K562 (cell line): ENCODE results near the gene KCNH2. TPM values are rescaled to one million over a fixed set of nuclear protein-coding genes. Genes with fewer than 3 reads are reported as not detected.

Experiments used
- AFF1 ChIP-seq, 2 experiments: fragments of 450-650 bp; IDR thresholded peaks; 2 replicates each; pipeline ENCODE4 v1.6.1; 2018; ENCODE audit warnings: mild to moderate bottlenecking in 2 of 2, low read depth in 1 of 2; ENCODE audit not compliant: partially characterized antibody in 2 of 2
- ATF4 ChIP-seq: fragments of 450-650 bp; formaldehyde crosslinking; IDR thresholded peaks from 2 replicates; pipeline ENCODE4 v1.4.0; 2022; ENCODE audit warnings: mild to moderate bottlenecking, moderate library complexity
- BRCA1 ChIP-seq, 2 experiments: fragments of 450-650 bp in 1 of 2; sonication (generic) in 1 of 2; formaldehyde crosslinking in 1 of 2; IDR thresholded peaks; 2 replicates each; pipeline versions ENCODE4 v1.5.0 to v1.6.1; 2017 to 2020; ENCODE audit warnings: mild to moderate bottlenecking in 1 of 2, missing genetic modification reagents in 1 of 2
- CBX2 ChIP-seq: fragments of 200-600 bp; sonication (generic); IDR thresholded peaks from one replicate; pipeline ENCODE4 v1.6.1; 2012; ENCODE audit warnings: mild to moderate bottlenecking, low read length, inconsistent platforms; ENCODE audit not compliant: insufficient read depth, poor library complexity, severe bottlenecking
- CBX3 ChIP-seq, 2 experiments: IDR thresholded peaks; 1 replicate in 1 of 2; 2 replicates in 1 of 2; pipeline ENCODE4 v1.6.1; 2012; ENCODE audit warnings: inconsistent platforms in 2 of 2, low read length in 2 of 2, borderline replicate concordance in 1 of 2, control low read depth in 1 of 2
- DLX4 ChIP-seq: fragments of 250-450 bp; sonication (Bioruptor Pico); IDR thresholded peaks from 2 replicates; pipeline ENCODE4 v1.6.1; 2021; ENCODE audit warnings: mild to moderate bottlenecking
- GABPB2 ChIP-seq: fragments of 250-450 bp; sonication (Bioruptor Pico); conservative IDR thresholded peaks from 2 replicates; pipeline ENCODE4 v1.5.1; 2021; ENCODE audit warnings: mild to moderate bottlenecking
- HCFC1 ChIP-seq: IDR thresholded peaks from 2 replicates; pipeline ENCODE4 v1.6.1; 2012; ENCODE audit warnings: low read depth, low read length, improper control_type of control experiment
- HDAC8 ChIP-seq: fragments of 450-650 bp; IDR thresholded peaks from 2 replicates; pipeline ENCODE4 v1.6.1; 2016; ENCODE audit warnings: mild to moderate bottlenecking, missing genetic modification characterization, moderate library complexity, missing compliant biosample characterization
- KLF13 ChIP-seq: fragments of 450-650 bp; IDR thresholded peaks from 2 replicates; pipeline ENCODE4 v1.6.1; 2016; ENCODE audit warnings: missing genetic modification characterization, low read depth, mild to moderate bottlenecking, missing compliant biosample characterization, moderate library complexity, borderline replicate concordance
- LEF1 ChIP-seq: fragments of 450-650 bp; IDR thresholded peaks from 2 replicates; pipeline ENCODE4 v1.6.1; 2016; ENCODE audit warnings: mild to moderate bottlenecking
- MCM5 ChIP-seq: fragments of 450-650 bp; IDR thresholded peaks from 2 replicates; pipeline ENCODE4 v1.6.1; 2016; ENCODE audit warnings: low read depth
- NONO ChIP-seq, 2 experiments: fragments of 200-400 bp in 1 of 2; fragments of 450-650 bp in 1 of 2; formaldehyde crosslinking in 1 of 2; IDR thresholded peaks; 2 replicates each; pipeline ENCODE4 v1.6.1; 2017; ENCODE audit warnings: low read depth in 2 of 2, mild to moderate bottlenecking in 2 of 2, moderate library complexity in 2 of 2, low read length in 1 of 2
- NR2F6 ChIP-seq: fragments of 450-650 bp; formaldehyde crosslinking; IDR thresholded peaks from 2 replicates; pipeline ENCODE4 v1.4.0; 2020; ENCODE audit warnings: mild to moderate bottlenecking
- SOX6 ChIP-seq: fragments of 450-650 bp; IDR thresholded peaks from 2 replicates; pipeline ENCODE4 v1.6.1; 2014; ENCODE audit warnings: mild to moderate bottlenecking
- TRIM28 ChIP-seq: fragments of 450-650 bp; IDR thresholded peaks from 2 replicates; pipeline ENCODE4 v1.6.1; 2017
- WHSC1 ChIP-seq: IDR thresholded peaks from one replicate; pipeline ENCODE4 v1.6.1; 2012; ENCODE audit warnings: low read length, control low read depth, inconsistent platforms
- ZBTB34 ChIP-seq: fragments of 250-450 bp; sonication (Bioruptor Pico); IDR thresholded peaks from 2 replicates; pipeline ENCODE4 v1.8.0; 2021; ENCODE audit warnings: mild to moderate bottlenecking, moderate library complexity
- ZC3H8 ChIP-seq: fragments of 450-650 bp; IDR thresholded peaks from 2 replicates; pipeline ENCODE4 v1.6.1; 2017
- ZNF140 ChIP-seq: fragments of 250-450 bp; sonication (Bioruptor Pico); IDR thresholded peaks from 2 replicates; pipeline ENCODE4 v1.8.0; 2021; ENCODE audit warnings: moderate library complexity, mild to moderate bottlenecking, inconsistent platforms
- ZNF217 ChIP-seq: sonication (generic); formaldehyde crosslinking; IDR thresholded peaks from 2 replicates; pipeline ENCODE4 v1.8.0; 2022; ENCODE audit warnings: mild to moderate bottlenecking, missing genetic modification reagents
- ZNF316 ChIP-seq: fragments of 450-650 bp; IDR thresholded peaks from 2 replicates; pipeline ENCODE4 v1.6.1; 2016
- polyA plus RNA-seq, 8 experiments: library from polyadenylated mRNA; depleted of rRNA in 4 of 8; stranded (reverse) in 5 of 8; unstranded in 3 of 8; fragments of >200 nt; fragmentation: Nextera tagmentation in 2 of 8; fragmentation: Illumina TruSeq in 1 of 8; extraction: Ambion mirVana in 2 of 8; extraction: Trizol in 1 of 8; gene quantifications; 2 replicates each; pipeline versions ENCODE4 v1.2.1 to v1.2.3, GENCODE V29; 2011 to 2014; ENCODE audit warnings: inconsistent platforms in 1 of 8, missing spikeins in 1 of 8
- total RNA-seq, 7 experiments: library from RNA; depleted of rRNA in 6 of 7; stranded (reverse); fragments of >200 nt in 6 of 7; fragmentation: Illumina TruSeq in 2 of 7; extraction: Trizol in 2 of 7; gene quantifications; 2 replicates each; pipeline versions ENCODE4 v1.2.1 to v1.2.3, GENCODE V29; 2011 to 2021; ENCODE audit warnings: low replicate concordance in 1 of 7

KCNH2 gene
- total and polyA plus RNA-seq, 9 of the 15 experiments (the other 6 are each of a cell fraction or from before 2014, with no cell fraction given): 18.1 to 368 (median 218) TPM

- TF ChIP-seq ZBTB34 (CRISPR knock-in tag) (no peak), HCFC1 (peak; percentile 44), NONO (IDR thresholded peaks at IDR 0.05; ENCODE audit: low read depth in 2 of 2, low read length in 1 of 2) (no peak), KLF13 (tag) (peak; percentile 83), ZNF217 (CRISPR knock-in tag) (no peak), LEF1 (peak; percentile 98), WHSC1 (peak; percentile 29), ZNF140 (CRISPR knock-in tag) (no peak), TRIM28 (no peak; the same call in 1 of the 2 replicates), ATF4 (CRISPR knock-in tag) (peak; percentile 61; the same call in 1 of the 2 replicates), AFF1 (IDR thresholded peaks at IDR 0.05; ENCODE audit: low read depth in 1 of 2, partially characterized antibody in 2 of 2) (peak in 1 of 2 experiments; percentile 80), ZC3H8 (no peak; the same call in 1 of the 2 replicates), CBX3 (IDR thresholded peaks at IDR 0.05; ENCODE audit: borderline replicate concordance in 1 of 2, low read length in 2 of 2) (peak in 1 of 2 experiments; percentile 76; a peak in 1 of 3 replicates), MCM5 (no peak), NR2F6 (CRISPR knock-in tag) (peak; percentile 55; the same call in 1 of the 2 replicates), SOX6 (peak; percentile 74), CBX2 (no peak), HDAC8 (tag) (no peak), GABPB2 (CRISPR knock-in tag) (no peak), DLX4 (CRISPR knock-in tag) (no peak), ZNF316 (peak; percentile 45; the same call in 1 of the 2 replicates), BRCA1 (IDR thresholded peaks at IDR 0.05) (no peak), BRCA1 (CRISPR knock-in tag; IDR thresholded peaks at IDR 0.05) (no peak)
Measured at GRCh38 chr7:150955519-150956394, 22.4 kb downstream of the KCNH2 start (continued).
